ENCODE data around the gene GNAO1. TPM values are rescaled to one million over a fixed set of nuclear protein-coding genes. Genes with fewer than 3 reads are reported as not detected.

GNAO1 gene
- total and polyA plus RNA-seq, 9 of the 15 experiments (the other 6 are each of a cell fraction or from before 2014, with no cell fraction given): 0.07 to 0.42 (median 0.08) TPM; not detected in 5

- TF ChIP-seq, protein P1, sequence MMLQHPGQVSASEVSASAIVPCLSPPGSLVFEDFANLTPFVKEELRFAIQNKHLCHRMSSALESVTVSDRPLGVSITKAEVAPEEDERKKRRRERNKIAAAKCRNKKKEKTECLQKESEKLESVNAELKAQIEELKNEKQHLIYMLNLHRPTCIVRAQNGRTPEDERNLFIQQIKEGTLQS (IDR thresholded peaks at IDR 0.05): no peak
- TF ChIP-seq, protein P1 (CRISPR knock-in tag; conservative IDR thresholded peaks at IDR 0.05): no peak
- TF ChIP-seq MTA3 (IDR thresholded peaks at IDR 0.05; ENCODE audit: borderline replicate concordance): no peak
- TF ChIP-seq IRF1 (CRISPR knock-in tag; IDR thresholded peaks at IDR 0.05; ENCODE audit: borderline replicate concordance): no peak
- no peak for TF ChIP-seq ZNF143 (CRISPR knock-in tag; IDR thresholded peaks at IDR 0.05)
- TF ChIP-seq, protein P2, sequence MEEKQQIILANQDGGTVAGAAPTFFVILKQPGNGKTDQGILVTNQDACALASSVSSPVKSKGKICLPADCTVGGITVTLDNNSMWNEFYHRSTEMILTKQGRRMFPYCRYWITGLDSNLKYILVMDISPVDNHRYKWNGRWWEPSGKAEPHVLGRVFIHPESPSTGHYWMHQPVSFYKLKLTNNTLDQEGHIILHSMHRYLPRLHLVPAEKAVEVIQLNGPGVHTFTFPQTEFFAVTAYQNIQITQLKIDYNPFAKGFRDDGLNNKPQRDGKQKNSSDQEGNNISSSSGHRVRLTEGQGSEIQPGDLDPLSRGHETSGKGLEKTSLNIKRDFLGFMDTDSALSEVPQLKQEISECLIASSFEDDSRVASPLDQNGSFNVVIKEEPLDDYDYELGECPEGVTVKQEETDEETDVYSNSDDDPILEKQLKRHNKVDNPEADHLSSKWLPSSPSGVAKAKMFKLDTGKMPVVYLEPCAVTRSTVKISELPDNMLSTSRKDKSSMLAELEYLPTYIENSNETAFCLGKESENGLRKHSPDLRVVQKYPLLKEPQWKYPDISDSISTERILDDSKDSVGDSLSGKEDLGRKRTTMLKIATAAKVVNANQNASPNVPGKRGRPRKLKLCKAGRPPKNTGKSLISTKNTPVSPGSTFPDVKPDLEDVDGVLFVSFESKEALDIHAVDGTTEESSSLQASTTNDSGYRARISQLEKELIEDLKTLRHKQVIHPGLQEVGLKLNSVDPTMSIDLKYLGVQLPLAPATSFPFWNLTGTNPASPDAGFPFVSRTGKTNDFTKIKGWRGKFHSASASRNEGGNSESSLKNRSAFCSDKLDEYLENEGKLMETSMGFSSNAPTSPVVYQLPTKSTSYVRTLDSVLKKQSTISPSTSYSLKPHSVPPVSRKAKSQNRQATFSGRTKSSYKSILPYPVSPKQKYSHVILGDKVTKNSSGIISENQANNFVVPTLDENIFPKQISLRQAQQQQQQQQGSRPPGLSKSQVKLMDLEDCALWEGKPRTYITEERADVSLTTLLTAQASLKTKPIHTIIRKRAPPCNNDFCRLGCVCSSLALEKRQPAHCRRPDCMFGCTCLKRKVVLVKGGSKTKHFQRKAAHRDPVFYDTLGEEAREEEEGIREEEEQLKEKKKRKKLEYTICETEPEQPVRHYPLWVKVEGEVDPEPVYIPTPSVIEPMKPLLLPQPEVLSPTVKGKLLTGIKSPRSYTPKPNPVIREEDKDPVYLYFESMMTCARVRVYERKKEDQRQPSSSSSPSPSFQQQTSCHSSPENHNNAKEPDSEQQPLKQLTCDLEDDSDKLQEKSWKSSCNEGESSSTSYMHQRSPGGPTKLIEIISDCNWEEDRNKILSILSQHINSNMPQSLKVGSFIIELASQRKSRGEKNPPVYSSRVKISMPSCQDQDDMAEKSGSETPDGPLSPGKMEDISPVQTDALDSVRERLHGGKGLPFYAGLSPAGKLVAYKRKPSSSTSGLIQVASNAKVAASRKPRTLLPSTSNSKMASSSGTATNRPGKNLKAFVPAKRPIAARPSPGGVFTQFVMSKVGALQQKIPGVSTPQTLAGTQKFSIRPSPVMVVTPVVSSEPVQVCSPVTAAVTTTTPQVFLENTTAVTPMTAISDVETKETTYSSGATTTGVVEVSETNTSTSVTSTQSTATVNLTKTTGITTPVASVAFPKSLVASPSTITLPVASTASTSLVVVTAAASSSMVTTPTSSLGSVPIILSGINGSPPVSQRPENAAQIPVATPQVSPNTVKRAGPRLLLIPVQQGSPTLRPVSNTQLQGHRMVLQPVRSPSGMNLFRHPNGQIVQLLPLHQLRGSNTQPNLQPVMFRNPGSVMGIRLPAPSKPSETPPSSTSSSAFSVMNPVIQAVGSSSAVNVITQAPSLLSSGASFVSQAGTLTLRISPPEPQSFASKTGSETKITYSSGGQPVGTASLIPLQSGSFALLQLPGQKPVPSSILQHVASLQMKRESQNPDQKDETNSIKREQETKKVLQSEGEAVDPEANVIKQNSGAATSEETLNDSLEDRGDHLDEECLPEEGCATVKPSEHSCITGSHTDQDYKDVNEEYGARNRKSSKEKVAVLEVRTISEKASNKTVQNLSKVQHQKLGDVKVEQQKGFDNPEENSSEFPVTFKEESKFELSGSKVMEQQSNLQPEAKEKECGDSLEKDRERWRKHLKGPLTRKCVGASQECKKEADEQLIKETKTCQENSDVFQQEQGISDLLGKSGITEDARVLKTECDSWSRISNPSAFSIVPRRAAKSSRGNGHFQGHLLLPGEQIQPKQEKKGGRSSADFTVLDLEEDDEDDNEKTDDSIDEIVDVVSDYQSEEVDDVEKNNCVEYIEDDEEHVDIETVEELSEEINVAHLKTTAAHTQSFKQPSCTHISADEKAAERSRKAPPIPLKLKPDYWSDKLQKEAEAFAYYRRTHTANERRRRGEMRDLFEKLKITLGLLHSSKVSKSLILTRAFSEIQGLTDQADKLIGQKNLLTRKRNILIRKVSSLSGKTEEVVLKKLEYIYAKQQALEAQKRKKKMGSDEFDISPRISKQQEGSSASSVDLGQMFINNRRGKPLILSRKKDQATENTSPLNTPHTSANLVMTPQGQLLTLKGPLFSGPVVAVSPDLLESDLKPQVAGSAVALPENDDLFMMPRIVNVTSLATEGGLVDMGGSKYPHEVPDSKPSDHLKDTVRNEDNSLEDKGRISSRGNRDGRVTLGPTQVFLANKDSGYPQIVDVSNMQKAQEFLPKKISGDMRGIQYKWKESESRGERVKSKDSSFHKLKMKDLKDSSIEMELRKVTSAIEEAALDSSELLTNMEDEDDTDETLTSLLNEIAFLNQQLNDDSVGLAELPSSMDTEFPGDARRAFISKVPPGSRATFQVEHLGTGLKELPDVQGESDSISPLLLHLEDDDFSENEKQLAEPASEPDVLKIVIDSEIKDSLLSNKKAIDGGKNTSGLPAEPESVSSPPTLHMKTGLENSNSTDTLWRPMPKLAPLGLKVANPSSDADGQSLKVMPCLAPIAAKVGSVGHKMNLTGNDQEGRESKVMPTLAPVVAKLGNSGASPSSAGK (IDR thresholded peaks at IDR 0.05): peak; percentile 72
- TF ChIP-seq NBN (IDR thresholded peaks at IDR 0.05; ENCODE audit: low read depth): no peak
- no peak for TF ChIP-seq ZNF445 (CRISPR knock-in tag; IDR thresholded peaks at IDR 0.05; ENCODE audit: low read depth)
- TF ChIP-seq FOXJ3 (CRISPR knock-in tag; IDR thresholded peaks at IDR 0.05): no peak
- TF ChIP-seq DDX20 (tag; IDR thresholded peaks at IDR 0.05; ENCODE audit: low read depth): no peak
- TF ChIP-seq RBBP5 (IDR thresholded peaks at IDR 0.05; ENCODE audit: borderline replicate concordance, insufficient read depth, low read length, poor library complexity, severe bottlenecking): no peak
- TF ChIP-seq ZNF41 (CRISPR knock-in tag; conservative IDR thresholded peaks at IDR 0.05): no peak
- TF ChIP-seq NR4A1 (CRISPR knock-in tag; IDR thresholded peaks at IDR 0.05): no peak
- no peak for TF ChIP-seq NR4A1 (tag; IDR thresholded peaks at IDR 0.05)
- TF ChIP-seq TBL1XR1 (IDR thresholded peaks at IDR 0.05; ENCODE audit: low read length in 2 of 2): no peak
Observed at GRCh38 chr16:56246051-56246817, 54.9 kb downstream of the GNAO1 start (continued).
